ENCODE results near the gene PTGES3. TPM values are rescaled to one million over a fixed set of nuclear protein-coding genes. Genes with fewer than 3 reads are reported as not detected.

PTGES3 gene
- total and polyA plus RNA-seq, 4 donors: 65.0 to 94.1 (median 81.3) TPM

DNA sequence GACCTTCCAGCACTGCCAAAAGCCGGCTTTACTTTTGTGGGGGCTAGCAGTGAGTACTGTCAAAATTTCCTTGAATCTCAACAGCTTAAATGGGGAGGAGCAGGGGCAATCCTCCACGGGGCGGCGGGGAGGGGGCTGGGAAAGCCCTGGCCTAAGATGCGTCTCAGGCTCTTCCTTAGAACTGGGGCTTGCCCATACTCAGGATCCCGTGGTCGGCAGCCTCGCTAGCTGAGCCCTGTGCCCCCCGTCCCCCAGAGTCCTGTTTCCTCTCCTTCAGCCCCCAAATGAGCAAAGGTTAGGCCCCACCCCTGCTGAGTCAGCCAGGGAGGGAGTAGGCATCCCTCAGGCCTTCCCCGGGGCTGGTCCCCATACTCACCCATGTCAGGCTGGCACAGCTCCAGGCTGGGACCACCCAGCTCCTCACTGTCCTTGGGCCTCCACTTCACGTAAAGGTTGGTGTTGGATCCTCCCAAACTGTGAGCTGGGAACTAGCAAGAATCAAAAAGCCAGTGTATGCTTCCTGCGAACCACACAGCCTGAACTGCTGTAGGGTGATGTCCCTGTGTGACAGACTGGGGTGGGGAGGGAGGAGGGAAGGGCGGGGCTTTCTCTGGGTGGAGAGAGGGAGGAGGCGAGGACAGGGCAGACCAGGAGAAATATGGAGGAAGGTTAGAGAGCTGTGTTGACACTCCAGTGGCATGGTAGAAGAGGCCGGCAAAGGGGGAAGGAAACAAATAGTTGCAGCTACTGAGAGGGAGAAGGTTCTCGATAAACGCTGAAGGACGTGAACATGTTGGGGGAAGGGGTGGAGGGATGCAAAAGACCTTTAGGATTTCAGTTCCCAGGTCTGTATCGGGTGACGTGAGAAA is 52.0 kb downstream of the PTGES3 start:
- peaks cover 11 to 63% (median 54%) of the 10 kb centered on the region in 4 donors for H3K4me1 ChIP-seq (ENCODE audit: control insufficient read depth in 4 of 4, insufficient read depth in 4 of 4, low read length in 3 of 4)
- 2% methylated on average over 20 of the region's 20 CpGs for WGBS
- H3K27ac ChIP-seq (ENCODE audit: low read depth in 1 of 2, low read length in 2 of 2): peak overlapping the region; percentile 86 to 92
- TF ChIP-seq YY1 (IDR thresholded peaks at IDR 0.05) (peak; percentile 51), RAD21 (IDR thresholded peaks at IDR 0.05) (no peak), HNF4A (conservative IDR thresholded peaks at IDR 0.05) (peak in 1 of 2 donors; percentile 2), TAF1 (conservative IDR thresholded peaks at IDR 0.05) (peak; percentile 55), FOXA1 (IDR thresholded peaks at IDR 0.05) (peak; percentile 22), RXRA (IDR thresholded peaks at IDR 0.05) (peak; percentile 41 to 56), JUND (IDR thresholded peaks at IDR 0.05) (peak in 1 of 2 donors; percentile 14), FOXA2 (IDR thresholded peaks at IDR 0.05) (no peak), EGR1 (IDR thresholded peaks at IDR 0.05; ENCODE audit: low read depth in 2 of 2) (no peak)
- TF ChIP-seq, protein P1, sequence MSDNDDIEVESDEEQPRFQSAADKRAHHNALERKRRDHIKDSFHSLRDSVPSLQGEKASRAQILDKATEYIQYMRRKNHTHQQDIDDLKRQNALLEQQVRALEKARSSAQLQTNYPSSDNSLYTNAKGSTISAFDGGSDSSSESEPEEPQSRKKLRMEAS (IDR thresholded peaks at IDR 0.05): no peak
- TF ChIP-seq, protein P2, sequence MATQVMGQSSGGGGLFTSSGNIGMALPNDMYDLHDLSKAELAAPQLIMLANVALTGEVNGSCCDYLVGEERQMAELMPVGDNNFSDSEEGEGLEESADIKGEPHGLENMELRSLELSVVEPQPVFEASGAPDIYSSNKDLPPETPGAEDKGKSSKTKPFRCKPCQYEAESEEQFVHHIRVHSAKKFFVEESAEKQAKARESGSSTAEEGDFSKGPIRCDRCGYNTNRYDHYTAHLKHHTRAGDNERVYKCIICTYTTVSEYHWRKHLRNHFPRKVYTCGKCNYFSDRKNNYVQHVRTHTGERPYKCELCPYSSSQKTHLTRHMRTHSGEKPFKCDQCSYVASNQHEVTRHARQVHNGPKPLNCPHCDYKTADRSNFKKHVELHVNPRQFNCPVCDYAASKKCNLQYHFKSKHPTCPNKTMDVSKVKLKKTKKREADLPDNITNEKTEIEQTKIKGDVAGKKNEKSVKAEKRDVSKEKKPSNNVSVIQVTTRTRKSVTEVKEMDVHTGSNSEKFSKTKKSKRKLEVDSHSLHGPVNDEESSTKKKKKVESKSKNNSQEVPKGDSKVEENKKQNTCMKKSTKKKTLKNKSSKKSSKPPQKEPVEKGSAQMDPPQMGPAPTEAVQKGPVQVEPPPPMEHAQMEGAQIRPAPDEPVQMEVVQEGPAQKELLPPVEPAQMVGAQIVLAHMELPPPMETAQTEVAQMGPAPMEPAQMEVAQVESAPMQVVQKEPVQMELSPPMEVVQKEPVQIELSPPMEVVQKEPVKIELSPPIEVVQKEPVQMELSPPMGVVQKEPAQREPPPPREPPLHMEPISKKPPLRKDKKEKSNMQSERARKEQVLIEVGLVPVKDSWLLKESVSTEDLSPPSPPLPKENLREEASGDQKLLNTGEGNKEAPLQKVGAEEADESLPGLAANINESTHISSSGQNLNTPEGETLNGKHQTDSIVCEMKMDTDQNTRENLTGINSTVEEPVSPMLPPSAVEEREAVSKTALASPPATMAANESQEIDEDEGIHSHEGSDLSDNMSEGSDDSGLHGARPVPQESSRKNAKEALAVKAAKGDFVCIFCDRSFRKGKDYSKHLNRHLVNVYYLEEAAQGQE (IDR thresholded peaks at IDR 0.05): peak; percentile 10
- TF ChIP-seq, protein P3, sequence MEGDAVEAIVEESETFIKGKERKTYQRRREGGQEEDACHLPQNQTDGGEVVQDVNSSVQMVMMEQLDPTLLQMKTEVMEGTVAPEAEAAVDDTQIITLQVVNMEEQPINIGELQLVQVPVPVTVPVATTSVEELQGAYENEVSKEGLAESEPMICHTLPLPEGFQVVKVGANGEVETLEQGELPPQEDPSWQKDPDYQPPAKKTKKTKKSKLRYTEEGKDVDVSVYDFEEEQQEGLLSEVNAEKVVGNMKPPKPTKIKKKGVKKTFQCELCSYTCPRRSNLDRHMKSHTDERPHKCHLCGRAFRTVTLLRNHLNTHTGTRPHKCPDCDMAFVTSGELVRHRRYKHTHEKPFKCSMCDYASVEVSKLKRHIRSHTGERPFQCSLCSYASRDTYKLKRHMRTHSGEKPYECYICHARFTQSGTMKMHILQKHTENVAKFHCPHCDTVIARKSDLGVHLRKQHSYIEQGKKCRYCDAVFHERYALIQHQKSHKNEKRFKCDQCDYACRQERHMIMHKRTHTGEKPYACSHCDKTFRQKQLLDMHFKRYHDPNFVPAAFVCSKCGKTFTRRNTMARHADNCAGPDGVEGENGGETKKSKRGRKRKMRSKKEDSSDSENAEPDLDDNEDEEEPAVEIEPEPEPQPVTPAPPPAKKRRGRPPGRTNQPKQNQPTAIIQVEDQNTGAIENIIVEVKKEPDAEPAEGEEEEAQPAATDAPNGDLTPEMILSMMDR (IDR thresholded peaks at IDR 0.05; ENCODE audit: low read depth, low read length, missing input control): no peak
- TF ChIP-seq, protein P4, sequence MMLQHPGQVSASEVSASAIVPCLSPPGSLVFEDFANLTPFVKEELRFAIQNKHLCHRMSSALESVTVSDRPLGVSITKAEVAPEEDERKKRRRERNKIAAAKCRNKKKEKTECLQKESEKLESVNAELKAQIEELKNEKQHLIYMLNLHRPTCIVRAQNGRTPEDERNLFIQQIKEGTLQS (IDR thresholded peaks at IDR 0.05): no peak
- peaks cover 10 to 26% (median 22%) of the 10 kb centered on the region in 4 donors for H3K36me3 ChIP-seq (ENCODE audit: control insufficient read depth in 4 of 4, insufficient read depth in 3 of 4, low read depth in 1 of 4, low read length in 3 of 4)
- H3K27me3 ChIP-seq (ENCODE audit: control insufficient read depth in 4 of 4, insufficient read depth in 4 of 4, low read length in 3 of 4): no peaks in the 10 kb centered on the region
- H3K4me3 ChIP-seq (ENCODE audit: low read depth in 1 of 3, low read length in 3 of 3): peak overlapping the region; percentile 76 to 81 (median 80)
- no peaks in the 10 kb centered on the region for H3K9me3 ChIP-seq (ENCODE audit: control insufficient read depth in 4 of 4, low read length in 3 of 4)
- peak overlapping the region; percentile 63 to 81 for H3K9ac ChIP-seq (ENCODE audit: low read depth in 1 of 2, low read length in 2 of 2)
- peak; percentile 92 for DNase-seq (ENCODE audit: low spot score)

Measured in liver (tissue), 9 donors.